NCI-H526 (cell line): ENCODE measurements around the gene KCNT2.
"Not testable (repeated sequence)": the region's sequence is repeated elsewhere in the genome, so short reads cannot be mapped to it uniquely, and the experiment has no call there.

Source experiments
- DNase-seq, 2 experiments: peaks; one replicate each; lab custom pipeline; 2025; lab: John Stamatoyannopoulos, UW

The KCNT2 gene

DNA sequence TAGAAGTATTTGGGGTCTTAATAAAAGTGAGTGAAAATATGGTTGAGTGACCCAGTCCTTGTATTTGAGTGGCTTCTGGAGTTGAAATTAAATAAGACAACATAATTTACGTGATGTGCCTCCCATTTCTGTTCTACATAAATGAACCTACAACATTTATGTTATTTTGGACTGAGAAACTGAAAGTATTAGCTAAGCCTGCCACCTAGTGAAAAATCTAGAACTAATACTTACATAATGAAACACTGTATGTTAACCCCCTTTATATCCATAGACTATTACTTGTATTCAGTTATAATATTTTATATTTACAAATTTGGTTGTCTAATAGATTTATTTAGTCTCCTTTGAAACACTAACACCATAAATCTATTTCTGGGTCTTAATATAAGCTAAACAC is 298.9 kb downstream of the KCNT2 start:
- peak in 1 of 2 experiments; percentile 25 for DNase-seq

DNA sequence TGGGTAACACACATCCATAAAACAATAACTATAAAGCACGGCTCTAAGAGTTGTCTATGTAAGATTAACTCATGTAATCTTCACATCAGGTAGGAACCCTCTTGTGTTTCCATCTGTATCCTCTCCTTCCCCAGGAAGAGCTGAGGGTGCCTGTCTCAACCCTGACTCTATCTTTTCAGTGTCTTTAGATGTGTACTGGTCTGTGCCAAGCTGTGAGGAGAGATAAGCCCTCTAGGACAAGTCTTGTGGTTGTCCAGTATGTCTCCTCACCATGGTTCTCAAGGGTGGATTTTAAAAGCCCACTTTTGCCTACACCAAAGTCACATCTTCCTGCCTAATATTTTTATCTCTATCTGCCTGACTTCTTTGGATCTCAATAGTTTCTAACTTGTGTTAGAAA is 300.1 kb downstream of the KCNT2 start:
- DNase-seq, result no peak

DNA sequence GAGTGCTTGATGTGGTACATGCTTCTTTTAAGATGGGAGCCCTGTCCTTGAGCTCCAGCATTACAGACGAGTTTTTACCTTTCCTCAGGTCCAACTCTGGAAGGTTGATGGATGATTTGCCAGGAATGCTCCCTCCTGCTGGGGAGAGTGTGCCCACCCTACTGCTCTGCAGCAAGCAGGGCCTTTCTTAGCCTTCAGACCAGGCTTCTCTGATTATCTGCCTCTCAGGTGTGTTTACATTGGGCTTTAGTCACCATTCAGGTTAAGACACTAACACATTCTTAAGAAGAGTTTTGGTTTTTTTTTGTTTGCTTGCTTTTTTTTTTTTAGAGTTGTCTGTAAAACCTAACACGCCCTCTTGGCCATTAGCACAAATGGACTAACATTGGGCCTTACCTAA is 301.8 kb downstream of the KCNT2 start:
- no peak for DNase-seq

DNA sequence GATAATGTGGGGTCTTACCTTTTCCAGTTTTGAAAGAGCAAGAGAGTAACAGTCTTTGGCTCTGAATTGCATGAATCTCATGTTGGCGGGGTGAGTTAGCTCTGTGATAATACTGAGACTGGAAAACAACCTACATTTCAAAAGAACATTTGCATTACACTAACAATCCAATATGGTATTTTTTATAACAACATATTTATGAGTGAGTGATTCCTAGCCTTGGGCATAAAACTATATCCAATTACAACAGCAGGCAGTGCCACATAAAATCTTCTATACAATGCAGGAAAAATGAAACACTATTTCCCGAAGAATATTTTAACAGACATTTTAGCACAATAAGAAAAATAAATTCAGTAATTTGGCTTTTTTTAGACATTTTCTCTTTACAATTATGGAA is 303.0 kb downstream of the KCNT2 start:
- no peak for DNase-seq

DNA sequence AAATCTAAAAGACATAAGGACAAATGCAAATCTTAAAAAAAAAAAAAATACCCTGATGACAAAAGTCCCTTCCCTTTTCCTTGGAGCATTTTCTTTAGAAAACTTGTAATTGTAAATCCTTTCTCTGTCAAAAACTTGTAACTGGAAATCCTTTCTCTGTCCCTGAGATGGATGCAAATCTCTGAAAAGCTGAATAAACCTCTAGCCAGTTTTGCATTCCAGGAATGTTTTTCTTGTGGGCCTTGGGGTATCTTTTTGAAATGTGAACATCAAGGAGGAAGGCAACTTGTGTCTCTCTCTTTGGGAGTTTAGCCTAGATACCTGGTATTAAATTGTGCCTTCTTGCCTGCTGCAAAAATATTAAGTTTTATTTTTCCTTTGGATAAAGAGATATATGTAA is 305.3 kb downstream of the KCNT2 start:
- DNase-seq, result no peak

DNA sequence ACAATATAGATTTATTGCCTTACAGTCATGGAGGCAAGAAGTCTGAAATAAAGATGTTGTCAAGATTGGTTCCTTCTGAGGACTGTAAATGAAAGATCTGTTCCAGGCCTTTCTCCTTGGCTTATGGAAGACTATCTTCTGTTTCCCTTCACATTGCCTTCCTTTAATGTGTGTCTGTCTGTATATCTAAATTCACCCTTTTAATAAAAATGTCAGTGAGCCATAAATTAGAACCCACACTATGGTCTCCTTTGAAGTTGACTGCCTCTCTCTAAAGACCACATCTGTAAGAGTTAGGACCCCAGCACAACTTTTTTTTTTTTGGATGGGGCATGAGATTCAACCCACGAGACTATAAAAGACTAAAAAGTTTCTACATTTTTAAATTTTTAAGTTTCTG is 305.8 kb downstream of the KCNT2 start:
- no peak for DNase-seq

DNA sequence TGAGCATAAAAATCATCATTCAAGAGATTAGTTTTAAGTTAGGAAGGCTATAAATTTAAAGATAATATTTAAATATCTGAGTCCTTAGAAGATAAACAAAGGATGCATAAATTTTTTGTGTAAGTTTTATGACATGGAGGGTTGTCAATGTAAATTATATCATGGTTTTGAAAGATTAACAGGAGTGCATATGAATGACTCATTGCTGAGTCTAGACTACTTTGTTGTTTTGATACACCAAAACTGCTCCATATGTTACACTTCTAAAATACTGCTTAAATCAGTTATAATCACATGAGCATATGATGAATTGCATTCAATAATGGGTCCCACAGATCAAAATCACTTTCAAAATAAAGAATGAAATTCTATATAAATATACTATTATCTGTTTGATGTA is 312.5 kb downstream of the KCNT2 start:
- no peak for DNase-seq

DNA sequence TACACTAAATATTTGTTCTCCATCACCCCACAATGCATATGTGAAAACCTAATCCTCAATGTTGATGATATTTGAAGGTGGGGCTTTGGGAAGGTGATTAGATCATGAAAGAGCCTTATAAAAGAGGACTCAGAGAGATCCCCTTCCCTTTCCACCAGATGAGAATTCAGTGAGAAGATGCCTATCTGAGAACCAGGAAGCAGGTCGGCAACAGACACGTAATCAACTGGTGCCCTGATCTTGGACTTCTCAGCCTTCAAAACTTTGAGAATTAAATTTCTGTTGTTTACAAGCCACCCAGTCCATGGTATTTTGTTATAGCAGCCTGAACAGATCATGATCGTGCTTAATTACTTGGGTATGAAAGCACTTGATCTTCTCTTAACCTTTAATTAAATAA is 329.4 kb downstream of the KCNT2 start:
- no peak for DNase-seq

DNA sequence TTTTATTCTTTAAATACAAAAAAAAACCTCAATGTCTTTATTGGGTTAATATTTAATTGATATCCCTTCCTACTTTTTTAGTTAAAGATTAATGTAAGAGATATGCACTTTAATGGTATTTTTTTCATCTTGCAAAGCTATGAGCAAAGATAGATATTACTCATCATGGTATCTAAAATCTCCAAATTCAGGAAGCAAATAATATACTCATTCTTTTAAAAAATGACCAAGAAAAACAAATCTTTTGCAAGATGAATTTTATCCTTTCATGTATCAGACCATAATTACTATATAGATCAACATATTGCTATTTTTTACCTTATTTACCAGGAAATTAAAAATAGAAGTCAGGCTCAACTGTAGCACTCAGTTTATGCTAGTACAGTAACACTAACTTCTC is 330.4 kb downstream of the KCNT2 start:
- DNase-seq, result no peak

DNA sequence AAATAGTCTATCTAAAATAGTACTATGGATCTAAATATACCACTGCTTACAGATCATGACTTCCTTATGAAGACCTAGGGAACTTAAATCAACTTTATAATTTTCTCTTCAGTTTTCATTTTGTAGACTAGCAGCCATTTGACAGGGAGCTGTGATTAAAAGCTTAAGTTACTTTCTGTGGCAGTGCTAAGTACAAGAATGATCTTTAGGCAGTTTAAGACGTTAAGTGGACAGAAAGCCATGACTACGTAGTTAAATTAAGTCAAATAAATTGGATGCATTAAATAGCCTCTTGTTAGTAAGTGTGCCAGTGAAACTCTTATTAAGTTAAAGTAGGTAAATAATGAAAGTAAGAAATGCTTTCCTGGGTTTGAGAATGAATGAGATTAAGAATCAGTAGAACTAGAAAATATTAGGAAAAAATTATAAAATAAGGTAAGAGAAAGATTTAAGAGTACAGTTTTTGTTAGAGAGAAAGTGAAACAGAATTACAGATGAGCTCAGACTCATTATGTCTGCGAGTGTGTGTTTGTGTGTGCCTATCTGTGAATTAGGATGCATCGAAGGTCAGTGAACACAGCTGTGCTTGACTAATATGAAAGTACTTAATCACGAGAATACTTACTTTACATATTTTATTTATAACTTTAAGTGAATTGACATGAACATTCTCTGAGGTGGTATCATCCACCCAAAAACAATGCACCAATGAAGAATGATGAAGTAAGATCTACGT is 336.9 kb downstream of the KCNT2 start:
- DNase-seq, result no peak

DNA sequence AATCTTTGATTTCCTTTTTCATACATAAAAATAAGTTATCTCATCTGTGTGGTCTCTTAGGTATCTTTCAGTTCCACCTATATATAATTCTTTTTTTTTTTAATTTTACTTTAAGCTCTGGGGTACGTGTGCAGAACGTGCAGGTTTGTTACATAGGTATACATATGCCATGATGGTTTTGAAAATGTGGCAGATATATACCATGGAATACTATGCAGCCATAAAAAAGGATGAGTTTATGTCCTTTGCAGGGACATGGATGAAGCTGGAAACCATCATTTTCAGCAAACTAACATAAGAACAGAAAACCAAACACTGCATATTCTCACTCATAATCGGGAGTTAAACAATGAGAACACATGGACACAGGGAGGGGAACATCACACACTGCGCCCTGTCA is 345.2 kb downstream of the KCNT2 start:
- not testable (repeated sequence) for DNase-seq

DNA sequence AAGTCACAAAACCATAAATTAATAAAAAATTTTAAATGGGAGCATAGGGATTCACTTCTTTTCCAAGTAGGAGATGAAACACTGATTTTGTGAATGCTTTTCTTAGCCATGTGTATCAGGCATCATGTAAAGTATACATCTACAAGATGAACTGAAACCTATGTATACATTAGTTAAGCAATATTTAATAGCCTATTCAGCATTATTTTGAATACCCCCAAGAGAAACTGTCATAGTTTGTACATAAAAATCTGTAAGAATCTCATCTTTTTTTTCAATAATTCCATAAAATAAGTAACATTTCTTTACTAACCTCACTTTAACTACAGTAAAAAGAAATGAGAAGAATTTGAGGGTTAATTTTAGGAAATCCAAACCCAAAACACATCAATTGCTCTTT is 348.0 kb downstream of the KCNT2 start:
- DNase-seq, result no peak

DNA sequence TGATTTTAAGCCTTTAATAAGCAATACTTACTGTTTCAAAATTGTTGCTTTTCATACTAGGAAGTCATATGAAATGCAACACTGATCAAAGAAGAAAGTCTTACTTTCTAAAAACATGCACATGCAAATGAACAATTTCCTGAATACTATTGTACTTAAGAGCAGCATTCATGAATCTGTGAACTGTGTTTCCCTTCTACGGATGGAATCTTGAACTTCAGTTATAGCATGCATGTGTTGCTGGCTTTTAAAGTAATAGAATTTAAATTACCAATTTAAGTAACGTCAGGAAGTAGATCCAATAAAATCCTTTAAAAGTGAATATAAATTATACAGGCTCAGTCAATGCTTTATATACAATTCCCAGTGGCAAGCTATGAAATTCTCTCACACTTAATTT is 348.9 kb downstream of the KCNT2 start:
- DNase-seq, result no peak

DNA sequence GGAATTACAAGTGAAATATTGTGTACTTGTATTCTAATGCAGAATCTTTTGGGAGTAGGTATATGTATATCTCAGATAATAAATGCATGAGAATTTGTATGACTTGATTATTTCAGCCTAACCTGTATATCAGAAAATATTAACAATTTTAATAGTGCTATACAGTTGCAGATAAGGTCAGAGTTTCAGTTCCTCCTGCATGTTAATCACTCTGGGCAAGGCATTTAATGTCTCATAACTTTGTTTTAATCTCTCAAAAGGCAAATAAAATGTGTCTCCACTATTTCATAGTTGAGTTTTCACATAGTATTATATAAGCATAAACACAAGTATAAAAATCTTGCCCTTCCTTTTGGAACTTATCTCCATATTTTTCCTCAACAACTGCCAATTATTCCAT is 352.5 kb downstream of the KCNT2 start:
- DNase-seq, result no peak

DNA sequence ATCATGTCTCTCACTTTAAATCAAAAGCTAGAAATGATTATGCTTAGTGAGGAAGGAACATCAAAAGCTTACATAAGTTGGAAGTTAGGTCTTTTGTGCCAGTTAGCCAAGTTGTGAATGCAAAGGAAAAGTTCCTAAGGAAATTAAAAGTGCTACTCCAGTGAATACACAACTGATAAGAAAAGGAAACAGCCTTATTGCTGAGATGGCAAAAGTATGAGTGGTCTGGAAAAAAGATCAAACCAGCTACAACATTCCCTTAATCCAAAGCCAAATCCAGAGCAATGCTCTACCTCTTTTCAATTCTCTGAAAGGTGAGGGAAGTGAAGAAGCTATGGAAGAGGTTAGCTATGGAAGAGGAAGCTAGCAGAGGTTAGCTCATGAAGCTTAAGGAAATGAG is 378.7 kb downstream of the KCNT2 start:
- no peak for DNase-seq

DNA sequence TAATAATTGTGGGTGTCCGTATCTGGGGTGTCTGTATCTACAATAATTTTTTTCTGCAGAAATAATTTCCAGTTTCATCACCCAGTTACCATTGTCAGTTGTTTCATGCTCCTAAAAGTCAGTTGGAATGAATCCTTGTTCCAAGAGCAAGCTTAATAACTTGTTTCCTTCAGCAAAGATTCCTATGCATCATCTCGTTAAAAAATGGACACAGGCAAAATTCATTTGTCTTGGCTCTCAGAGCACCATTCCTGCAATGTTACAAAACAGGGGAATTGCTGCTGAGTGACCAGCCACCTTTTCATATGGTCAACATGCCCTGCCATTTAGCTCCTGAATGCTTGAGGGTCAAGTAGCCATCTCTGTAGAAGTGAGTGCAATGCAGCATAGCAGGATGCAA is 393.4 kb downstream of the KCNT2 start:
- DNase-seq, result no peak

DNA sequence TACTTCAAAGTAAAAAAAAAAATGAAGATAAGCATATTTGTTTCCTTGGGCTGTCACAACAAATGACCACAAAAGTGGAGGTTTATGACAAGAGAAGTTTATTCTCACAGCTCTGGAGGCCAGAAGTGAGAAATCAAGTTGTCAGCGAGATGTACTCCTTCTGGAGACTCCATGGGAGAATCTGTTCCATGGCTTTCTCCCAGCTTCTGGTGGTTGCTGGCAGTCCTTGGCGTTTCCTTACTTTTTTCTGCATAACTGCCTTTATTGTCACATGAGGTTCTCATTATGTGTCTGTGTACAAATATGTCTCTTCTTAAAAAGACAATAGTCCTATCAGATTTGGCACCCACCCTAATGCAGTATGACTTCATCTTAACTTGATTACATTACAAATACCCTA is 398.3 kb downstream of the KCNT2 start:
- DNase-seq, result no peak

DNA sequence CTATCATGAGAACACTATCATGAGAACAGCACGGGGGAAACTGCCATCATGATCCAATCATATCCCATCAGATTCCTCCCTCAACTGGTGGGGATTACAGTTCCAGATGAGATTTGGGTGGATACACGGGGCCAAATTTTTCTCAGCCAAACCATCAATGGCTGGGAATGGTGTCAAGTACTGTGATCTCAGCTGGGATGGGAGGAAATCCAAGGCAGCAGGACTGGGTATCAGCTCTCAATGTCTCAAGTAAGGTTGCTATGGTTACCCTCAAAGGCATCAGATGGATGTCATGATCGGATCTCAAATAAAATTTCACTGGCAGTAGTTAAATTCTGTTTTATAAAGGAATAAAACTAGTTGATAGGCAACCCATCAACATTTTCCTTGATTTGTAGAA is 399.0 kb downstream of the KCNT2 start:
- no peak for DNase-seq

DNA sequence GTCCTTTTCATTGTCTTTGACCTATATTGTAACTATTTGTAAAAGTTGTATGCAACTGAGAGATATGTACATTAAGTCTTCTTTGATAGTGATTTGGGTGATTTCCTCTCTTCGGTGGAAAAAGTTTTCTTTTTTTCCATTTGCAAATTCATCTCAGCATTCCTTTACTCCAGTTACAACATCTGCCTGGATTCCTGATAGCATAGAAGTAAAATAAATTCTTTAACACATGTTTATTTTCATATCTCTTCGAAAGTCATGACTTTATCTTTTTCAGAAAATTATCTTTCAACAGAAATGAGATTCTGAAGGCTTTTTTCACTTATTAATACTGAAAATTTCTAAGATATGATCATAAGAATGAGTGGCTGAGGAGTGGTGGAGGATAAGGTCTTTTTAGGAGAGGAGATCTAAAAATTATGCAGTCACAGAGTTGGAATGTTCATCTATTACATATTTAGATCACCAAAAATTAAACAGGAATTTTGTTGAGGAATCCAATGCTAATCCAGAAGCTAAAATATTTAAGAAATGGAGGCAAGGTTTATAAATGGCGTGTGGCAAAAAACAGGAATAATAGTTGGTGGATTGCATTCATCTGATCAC is 400.5 kb downstream of the KCNT2 start:
- no peak for DNase-seq

DNA sequence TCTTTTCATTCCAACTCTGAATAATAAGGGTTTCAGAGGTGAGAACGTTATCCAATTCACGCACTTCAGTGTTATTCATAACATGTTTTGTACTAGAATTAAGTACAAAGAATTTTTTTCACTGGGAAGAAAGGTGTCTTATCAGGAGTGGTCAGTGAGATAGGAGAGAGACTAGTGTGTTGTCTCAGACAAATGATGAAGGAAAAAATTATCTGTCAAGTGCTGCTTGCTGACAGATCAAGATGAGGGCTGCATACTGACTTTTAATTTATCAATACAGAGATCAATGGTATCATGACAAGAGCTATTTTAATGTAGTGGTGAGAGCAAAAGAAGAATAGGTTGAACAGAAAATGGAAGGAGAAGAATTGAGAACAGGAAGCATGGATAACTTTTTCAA is 402.4 kb downstream of the KCNT2 start:
- no peak for DNase-seq

DNA sequence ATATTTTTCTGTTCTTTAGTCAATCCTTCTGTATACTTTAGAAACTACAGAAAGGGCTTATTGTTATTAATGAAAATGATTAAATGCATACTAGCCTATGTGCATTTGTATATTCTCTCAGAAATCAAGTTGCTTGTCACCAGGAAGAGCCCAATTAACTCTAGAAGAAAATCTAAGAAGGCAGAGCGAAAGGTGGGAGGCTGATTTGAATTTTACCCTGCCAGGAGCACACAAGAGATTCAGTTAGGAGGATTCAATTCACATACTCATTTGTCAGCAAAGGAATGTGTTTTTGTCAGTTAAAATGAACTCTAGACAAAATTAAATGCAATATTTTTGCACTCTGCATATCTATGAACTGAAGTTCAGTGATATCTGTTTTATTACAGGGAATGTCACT is 411.8 kb downstream of the KCNT2 start:
- no peak for DNase-seq

DNA sequence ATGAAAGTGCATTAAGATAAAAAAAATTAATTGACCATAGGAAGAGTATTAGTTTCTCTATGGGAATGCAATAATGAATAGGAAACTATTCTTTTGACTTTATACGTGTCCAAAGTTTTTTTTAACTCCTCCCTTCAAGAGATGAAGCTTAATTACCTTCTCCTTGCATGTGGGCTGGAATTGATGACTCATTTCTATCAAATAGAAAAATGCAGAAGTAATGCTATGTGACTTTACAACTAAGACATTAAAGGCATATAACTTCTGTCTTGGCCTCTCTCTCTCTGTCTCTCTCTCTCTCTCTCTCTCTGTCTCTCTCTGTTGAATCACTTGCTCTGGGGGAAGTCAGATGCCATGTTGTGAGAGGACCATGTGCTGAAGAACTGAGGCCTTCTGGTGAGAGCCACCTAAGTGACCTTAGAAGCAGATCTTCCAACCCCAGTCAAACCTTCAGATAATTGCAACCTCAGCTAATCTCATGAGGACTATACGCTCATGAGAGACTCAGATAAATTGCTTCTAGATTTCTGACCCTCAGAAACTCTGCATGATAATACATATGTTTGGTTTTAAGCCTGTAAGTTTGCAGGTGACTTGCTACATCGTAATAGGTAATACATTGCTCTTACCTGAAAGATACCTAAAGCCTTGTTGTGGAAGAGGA is 414.2 kb downstream of the KCNT2 start:
- no peak for DNase-seq

DNA sequence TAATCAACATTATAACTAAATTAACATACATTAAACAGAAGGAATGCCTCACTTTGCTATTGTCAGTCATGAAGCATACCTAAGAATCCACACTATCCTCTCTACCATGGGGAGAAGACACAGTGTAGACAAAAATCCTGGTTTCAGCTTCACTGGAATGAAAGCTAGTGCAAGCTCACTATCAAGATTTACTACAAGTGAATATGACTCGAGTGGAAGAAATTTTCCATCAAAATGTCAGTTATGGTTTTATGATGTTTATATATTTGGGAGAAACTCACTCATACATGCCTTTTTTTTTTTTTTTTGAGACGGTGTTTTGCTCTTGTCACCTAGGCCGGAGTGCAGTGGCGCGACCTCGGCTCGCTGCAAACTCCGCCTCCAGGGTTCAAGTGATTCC is 424.3 kb downstream of the KCNT2 start:
- no peak for DNase-seq

DNA sequence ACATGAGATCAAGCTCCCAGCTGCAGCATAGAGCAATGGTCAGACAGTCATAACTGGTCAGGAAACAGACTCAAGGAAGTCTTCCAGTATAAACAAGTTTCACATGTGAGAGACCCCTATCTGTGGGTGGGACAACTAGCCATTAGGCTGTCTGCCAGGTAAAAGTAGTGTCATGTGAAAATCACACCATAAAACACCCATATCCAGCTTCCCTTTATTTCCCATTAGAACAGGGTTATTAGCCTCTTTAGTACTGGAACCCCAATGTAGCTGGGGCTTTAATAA is 426.7 kb downstream of the KCNT2 start:
- no peak for DNase-seq
